ENCODE results near the gene SOD1.

GRCh38 chr21:31706562-31706961 is 47.1 kb downstream of the SOD1 start:
- TF ChIP-seq SRF (IDR thresholded peaks at IDR 0.05; ENCODE audit: low read depth, low read length) (no peak), MAFK (IDR thresholded peaks at IDR 0.05; ENCODE audit: low read depth, low read length) (no peak)
